ENCODE measurements around the gene KCNQ1.

DNA sequence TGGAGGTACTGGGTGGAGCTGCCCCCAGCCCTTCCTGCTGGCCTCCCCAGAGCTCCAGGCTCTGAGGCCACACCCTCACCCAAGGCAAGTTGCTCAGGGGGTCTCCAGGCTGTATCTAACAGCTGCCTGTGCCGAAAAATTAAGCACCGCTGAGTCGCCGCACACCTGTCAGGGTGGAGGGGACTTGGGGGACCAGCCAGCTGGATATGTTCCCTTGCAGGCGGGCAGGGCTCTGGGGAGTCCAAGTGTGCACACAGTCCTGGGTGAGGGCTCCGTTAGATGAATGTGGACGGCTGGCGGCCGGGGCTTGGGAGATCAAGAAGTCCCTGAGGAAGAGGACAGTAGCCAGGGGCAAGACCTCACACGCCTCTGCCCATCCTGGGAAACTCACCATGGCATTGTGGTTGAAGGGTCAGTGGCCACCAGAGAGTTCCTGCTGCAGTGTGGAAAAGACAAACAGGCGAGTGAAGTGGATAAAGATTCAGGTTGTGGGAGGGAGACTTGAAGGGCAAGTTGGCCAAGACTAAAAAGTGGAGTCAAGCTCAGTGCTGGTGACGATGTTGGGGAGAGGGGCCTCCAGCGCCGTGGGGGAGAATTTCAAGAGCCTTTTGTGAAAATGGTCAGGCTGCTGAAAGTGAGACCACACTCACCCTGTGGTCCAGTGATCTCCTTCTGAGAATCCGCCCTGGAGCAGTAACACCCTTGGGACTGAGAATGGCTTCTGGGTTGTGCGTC lies 371.1 kb downstream of the KCNQ1 start:
- TF ChIP-seq POLR2A (IDR thresholded peaks at IDR 0.05): no peak
- TF ChIP-seq, protein P1, sequence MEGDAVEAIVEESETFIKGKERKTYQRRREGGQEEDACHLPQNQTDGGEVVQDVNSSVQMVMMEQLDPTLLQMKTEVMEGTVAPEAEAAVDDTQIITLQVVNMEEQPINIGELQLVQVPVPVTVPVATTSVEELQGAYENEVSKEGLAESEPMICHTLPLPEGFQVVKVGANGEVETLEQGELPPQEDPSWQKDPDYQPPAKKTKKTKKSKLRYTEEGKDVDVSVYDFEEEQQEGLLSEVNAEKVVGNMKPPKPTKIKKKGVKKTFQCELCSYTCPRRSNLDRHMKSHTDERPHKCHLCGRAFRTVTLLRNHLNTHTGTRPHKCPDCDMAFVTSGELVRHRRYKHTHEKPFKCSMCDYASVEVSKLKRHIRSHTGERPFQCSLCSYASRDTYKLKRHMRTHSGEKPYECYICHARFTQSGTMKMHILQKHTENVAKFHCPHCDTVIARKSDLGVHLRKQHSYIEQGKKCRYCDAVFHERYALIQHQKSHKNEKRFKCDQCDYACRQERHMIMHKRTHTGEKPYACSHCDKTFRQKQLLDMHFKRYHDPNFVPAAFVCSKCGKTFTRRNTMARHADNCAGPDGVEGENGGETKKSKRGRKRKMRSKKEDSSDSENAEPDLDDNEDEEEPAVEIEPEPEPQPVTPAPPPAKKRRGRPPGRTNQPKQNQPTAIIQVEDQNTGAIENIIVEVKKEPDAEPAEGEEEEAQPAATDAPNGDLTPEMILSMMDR (IDR thresholded peaks at IDR 0.05): no peak
